Testis (tissue), 3 donors: ENCODE data around the gene MOB1A. TPM values are rescaled to one million over a fixed set of nuclear protein-coding genes. Genes with fewer than 3 reads are reported as not detected.
A peak's percentile ranks its signal among the peaks of the same experiment; 100 is the strongest.

Experiments
- DNase-seq: peaks from one replicate; pipeline ENCODE4 v3.0.0-alpha.2; 2019
- H3K27ac ChIP-seq, 2 donors: fragments of 200-600 bp; sonication (generic); one replicate each; pipeline ENCODE4 v1.5.1; 2019
- H3K27me3 ChIP-seq: fragments of 200-600 bp; sonication (generic); one replicate; pipeline ENCODE4 v1.5.1; 2019
- H3K36me3 ChIP-seq: fragments of 200-600 bp; sonication (generic); one replicate; pipeline ENCODE4 v1.5.1; 2017; ENCODE audit warnings: low read depth; ENCODE audit errors: missing control alignments
- H3K4me1 ChIP-seq: fragments of 200-600 bp; sonication (generic); one replicate; pipeline ENCODE4 v1.5.1; 2019
- H3K4me3 ChIP-seq, 2 donors: fragments of 200-600 bp; sonication (generic); one replicate each; pipeline ENCODE4 v1.5.1; 2017 to 2019
- H3K9me3 ChIP-seq: fragments of 200-600 bp; sonication (generic); one replicate; pipeline ENCODE4 v1.5.1; 2017
- POLR2A ChIP-seq: fragments of 450-650 bp; IDR thresholded peaks from one replicate; pipeline ENCODE4 v1.6.1; 2017; ENCODE audit warnings: antibody characterized with exemption, mild to moderate bottlenecking, moderate library complexity
- WGBS, 2 donors: methylation state at CpG; one replicate each; pipeline ENCODE4 v1.1.5; 2018; 5-methylcytosine and 5-hydroxymethylcytosine counted together
- intact Hi-C: fragments of 100-400 bp; cut with DNase I; formaldehyde crosslinking; loops from one replicate; pipeline ENCODE4 v1.15.1; 2023; ENCODE audit warnings: low total_unique reads
- polyA plus RNA-seq: library from polyadenylated mRNA; stranded (reverse); fragments of 350-450 nt; fragmentation: Illumina TruSeq; extraction: RNeasy Lipid Tissue Mini Kit (QIAGEN cat#74804); gene quantifications from one replicate; pipeline ENCODE4 v1.2.3, GENCODE V29; 2014; ENCODE audit warnings: low read depth, low replicate concordance; ENCODE audit not compliant: insufficient read depth
- total RNA-seq, 2 donors: library from RNA; depleted of rRNA; stranded (reverse); fragments of >200 nt; gene quantifications; one replicate each; pipeline ENCODE4 v1.2.3, GENCODE V29; 2016
- TF ChIP-seq, protein P1 (sequence below), 3 experiments: fragments of 450-650 bp in 2 of 3; fragments of 200-600 bp in 1 of 3; sonication (generic) in 1 of 3; IDR thresholded peaks; one replicate each; pipeline ENCODE4 v1.5.1; 2016 to 2019; ENCODE audit warnings: antibody characterized with exemption in 3 of 3, mild to moderate bottlenecking in 2 of 3, moderate library complexity in 1 of 3

MOB1A gene
- total and polyA plus RNA-seq, 3 donors from 2014 or later, result 66.0 to 73.9 (median 66.4) TPM

DNA sequence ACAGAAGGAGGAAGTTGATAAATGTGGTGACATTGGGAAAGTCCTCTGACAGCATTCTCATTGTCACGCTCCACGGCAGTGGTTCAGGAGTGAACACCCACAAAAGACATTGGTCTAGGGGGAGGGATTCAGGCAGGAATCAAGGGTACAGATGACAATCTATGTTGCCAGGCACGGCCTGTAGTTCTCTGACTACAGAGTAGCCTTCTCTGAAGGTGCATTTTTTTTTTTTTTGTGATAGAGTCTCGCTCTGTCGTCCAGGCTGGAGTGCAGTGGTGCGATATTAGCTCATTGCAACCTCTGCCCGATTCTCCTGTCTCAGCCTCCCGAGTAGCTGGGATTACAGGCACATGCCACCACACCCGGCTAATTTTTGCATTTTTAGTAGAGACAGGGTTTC is 7.4 kb upstream of the MOB1A start:
- DNase-seq, result no peak
- H3K27ac ChIP-seq, result no peak overlapping the region
- H3K27me3 ChIP-seq, result no peaks in the 10 kb centered on the region
- H3K4me3 ChIP-seq, result no peak overlapping the region
- 92% methylated on average over 9 of the region's 9 CpGs for whole genome bisulfite sequencing, 2 donors
- intact Hi-C loops, result no loop called here
- TF ChIP-seq, protein P1, sequence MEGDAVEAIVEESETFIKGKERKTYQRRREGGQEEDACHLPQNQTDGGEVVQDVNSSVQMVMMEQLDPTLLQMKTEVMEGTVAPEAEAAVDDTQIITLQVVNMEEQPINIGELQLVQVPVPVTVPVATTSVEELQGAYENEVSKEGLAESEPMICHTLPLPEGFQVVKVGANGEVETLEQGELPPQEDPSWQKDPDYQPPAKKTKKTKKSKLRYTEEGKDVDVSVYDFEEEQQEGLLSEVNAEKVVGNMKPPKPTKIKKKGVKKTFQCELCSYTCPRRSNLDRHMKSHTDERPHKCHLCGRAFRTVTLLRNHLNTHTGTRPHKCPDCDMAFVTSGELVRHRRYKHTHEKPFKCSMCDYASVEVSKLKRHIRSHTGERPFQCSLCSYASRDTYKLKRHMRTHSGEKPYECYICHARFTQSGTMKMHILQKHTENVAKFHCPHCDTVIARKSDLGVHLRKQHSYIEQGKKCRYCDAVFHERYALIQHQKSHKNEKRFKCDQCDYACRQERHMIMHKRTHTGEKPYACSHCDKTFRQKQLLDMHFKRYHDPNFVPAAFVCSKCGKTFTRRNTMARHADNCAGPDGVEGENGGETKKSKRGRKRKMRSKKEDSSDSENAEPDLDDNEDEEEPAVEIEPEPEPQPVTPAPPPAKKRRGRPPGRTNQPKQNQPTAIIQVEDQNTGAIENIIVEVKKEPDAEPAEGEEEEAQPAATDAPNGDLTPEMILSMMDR (IDR thresholded peaks at IDR 0.05), result no peak
- TF ChIP-seq POLR2A, result no peak
- no peaks in the 10 kb centered on the region for H3K4me1 ChIP-seq
- no peaks in the 10 kb centered on the region for H3K36me3 ChIP-seq
- no peaks in the 10 kb centered on the region for H3K9me3 ChIP-seq

DNA sequence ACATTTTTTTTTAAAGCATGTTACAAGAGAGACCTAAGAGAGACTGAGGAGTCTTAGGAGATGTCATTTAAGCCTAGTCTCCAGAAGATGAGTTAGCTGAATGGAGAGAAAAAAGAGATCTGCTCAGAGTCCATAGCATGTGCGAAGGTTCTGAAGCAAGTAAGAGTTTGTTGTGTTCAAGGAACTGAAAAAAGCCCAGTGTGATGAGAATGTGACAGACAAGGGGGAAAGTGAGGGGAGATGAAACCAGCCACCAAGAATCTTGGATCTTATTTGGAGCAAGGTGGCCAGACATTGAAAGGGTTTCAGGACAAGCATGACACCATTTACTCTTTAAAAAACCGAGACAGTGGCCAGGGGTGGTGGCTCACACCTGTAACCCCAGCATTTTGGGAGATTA is 5.2 kb upstream of the MOB1A start:
- Histone ChIP-seq H3K4me1 (no peaks in the 10 kb centered on the region), H3K27me3 (no peaks in the 10 kb centered on the region), H3K27ac (no peak overlapping the region), H3K9me3 (no peaks in the 10 kb centered on the region), H3K36me3 (no peaks in the 10 kb centered on the region), H3K4me3 (no peak overlapping the region)
- TF ChIP-seq POLR2A, result no peak
- TF ChIP-seq, protein P1 (IDR thresholded peaks at IDR 0.05), result no peak
- intact Hi-C loops, result no loop called here
- 91 to 94% methylated on average over 2 of the region's 2 CpGs for WGBS, 2 donors
- no peak for DNase-seq

DNA sequence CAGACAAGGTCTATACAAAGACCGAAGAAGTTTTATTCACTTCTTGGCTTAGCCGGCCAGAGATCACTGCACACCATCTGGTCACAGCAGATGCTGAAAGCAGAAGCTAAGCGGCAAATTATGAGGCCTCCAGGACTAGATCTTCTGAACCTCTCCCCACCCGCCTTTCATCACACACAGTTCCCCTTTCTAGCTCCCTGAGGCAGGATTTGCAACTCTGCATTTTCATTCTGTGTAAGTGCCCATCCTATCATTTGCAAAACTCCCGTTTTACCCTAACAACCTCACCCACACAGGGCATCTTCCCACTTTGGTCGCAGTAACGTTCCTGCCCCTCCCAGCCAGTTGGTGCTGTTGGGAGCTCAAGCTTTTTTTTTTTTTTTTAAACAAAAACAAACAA is 3.1 kb upstream of the MOB1A start:
- Histone ChIP-seq H3K27ac (peak overlapping the region in 1 of 2 donors; percentile 65), H3K27me3 (no peaks in the 10 kb centered on the region), H3K4me1 (peaks cover 11% of the 10 kb centered on the region), H3K4me3 (no peak overlapping the region), H3K36me3 (no peaks in the 10 kb centered on the region), H3K9me3 (no peaks in the 10 kb centered on the region)
- intact Hi-C loops, result no loop called here
- 30 to 45% methylated on average over 7 of the region's 7 CpGs for WGBS, 2 donors
- no peak for TF ChIP-seq POLR2A
- TF ChIP-seq, protein P1 (IDR thresholded peaks at IDR 0.05), result no peak
- peak; percentile 58 for DNase-seq

DNA sequence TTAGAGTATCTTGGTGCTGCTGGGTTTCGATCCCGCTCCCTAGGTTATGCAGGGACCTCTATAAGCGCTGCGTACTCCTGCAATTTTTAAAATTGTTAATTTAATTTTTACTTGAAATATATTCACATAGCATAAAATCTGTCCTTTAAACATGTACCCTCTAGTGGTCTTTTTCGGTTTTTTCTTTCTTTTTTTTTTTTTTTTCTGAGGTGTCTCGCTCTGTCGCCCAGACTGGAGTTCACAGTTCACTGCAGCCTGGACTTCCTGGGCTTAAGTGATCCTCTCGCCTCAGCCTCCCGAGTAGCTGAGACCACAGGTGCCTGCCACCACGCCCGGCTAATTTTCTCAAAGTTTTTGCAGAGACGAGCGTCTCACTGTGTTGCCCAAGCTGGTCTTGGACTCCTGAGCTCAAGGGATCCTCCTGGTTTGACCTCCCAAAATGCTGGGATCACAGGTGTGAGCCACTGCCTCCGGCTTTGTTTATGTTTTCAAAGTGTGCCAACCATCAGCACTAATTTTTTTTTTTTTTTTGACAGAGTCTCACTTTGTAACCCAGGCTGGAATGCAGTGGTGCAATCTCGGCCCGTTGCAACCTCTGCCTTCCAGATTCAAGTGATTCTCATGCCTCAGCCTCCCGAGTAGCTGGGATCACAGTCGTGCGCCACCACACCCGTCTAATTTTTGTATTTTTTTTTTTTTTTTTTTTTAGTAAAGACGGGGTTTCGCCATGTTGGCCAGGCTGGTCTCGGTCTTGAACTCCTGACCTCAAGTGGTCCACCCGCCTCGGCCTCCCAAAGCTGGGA is 585 bp upstream of the MOB1A start:
- intact Hi-C loops, result no loop called here
- peak overlapping the region in 1 of 2 donors; percentile 94 for H3K27ac ChIP-seq
- DNase-seq, result no peak
- no peaks in the 10 kb centered on the region for H3K27me3 ChIP-seq
- H3K36me3 ChIP-seq, result no peaks in the 10 kb centered on the region
- H3K4me3 ChIP-seq, result peak overlapping the region; percentile 96 to 99
- 36 to 44% methylated on average over 25 of the region's 25 CpGs for WGBS, 2 donors
- H3K9me3 ChIP-seq, result no peaks in the 10 kb centered on the region
- H3K4me1 ChIP-seq, result peaks cover 19% of the 10 kb centered on the region
- TF ChIP-seq, protein P1 (IDR thresholded peaks at IDR 0.05), result peak in 2 of 3 experiments; percentile 25 to 33
- peak; percentile 1 for TF ChIP-seq POLR2A

DNA sequence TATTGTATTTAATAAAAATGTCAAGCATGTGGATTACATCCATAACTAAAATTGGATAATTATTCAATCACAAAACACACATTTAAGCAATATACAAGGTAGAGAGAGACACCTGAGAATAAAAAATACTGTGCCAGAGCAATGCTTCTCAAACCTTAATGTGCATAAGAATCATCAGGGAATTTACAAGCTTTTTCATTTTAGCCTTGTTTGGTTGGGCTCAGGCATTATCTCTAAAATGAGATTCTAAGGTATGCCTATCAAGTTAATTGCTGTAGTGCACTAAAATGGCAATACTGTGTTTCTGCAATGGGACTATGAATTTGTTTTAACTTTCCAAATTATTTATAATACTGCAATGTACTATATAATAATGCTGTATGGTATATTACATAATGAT is 983 bp downstream of the MOB1A start:
- Histone ChIP-seq H3K4me1 (peaks cover 22% of the 10 kb centered on the region), H3K9me3 (no peaks in the 10 kb centered on the region), H3K36me3 (no peaks in the 10 kb centered on the region), H3K27ac (peak overlapping the region; percentile 93 to 94), H3K27me3 (no peaks in the 10 kb centered on the region), H3K4me3 (peak overlapping the region; percentile 96 to 99)
- no peak for DNase-seq
- intact Hi-C loops, result no loop called here
- TF ChIP-seq, protein P1 (IDR thresholded peaks at IDR 0.05), result no peak
- TF ChIP-seq POLR2A, result no peak
